Measurements from ENCODE around the gene DHX16.

DNA sequence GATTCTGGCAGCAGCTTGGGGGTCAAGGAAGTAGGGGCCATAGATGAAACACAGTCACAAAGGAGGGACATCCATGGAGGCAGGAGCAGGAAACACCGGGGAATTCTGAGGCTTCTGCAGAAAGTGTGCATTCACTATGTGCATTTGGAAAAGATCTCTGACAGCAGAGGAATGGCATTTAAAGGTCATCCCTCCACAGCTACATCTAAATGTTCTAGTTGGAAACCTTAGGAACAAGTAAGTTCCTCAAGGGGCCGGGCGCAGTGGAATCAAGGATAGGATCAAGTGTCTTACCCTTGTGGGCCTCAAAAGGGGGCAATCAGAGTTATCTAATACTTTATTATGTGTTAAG is 17.1 kb downstream of the DHX16 start:
- TF ChIP-seq, protein P1, sequence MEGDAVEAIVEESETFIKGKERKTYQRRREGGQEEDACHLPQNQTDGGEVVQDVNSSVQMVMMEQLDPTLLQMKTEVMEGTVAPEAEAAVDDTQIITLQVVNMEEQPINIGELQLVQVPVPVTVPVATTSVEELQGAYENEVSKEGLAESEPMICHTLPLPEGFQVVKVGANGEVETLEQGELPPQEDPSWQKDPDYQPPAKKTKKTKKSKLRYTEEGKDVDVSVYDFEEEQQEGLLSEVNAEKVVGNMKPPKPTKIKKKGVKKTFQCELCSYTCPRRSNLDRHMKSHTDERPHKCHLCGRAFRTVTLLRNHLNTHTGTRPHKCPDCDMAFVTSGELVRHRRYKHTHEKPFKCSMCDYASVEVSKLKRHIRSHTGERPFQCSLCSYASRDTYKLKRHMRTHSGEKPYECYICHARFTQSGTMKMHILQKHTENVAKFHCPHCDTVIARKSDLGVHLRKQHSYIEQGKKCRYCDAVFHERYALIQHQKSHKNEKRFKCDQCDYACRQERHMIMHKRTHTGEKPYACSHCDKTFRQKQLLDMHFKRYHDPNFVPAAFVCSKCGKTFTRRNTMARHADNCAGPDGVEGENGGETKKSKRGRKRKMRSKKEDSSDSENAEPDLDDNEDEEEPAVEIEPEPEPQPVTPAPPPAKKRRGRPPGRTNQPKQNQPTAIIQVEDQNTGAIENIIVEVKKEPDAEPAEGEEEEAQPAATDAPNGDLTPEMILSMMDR (IDR thresholded peaks at IDR 0.05; ENCODE audit: low read length): no peak
- TF ChIP-seq EZH2 (IDR thresholded peaks at IDR 0.05; ENCODE audit: borderline replicate concordance, low read length): no peak

Data from OCI-LY1 (cell line).